HG02759 (cell line): ENCODE measurements around the gene LRRTM2.

ENCODE experiments used
- ATAC-seq: cut with Tn5 transposase; IDR thresholded peaks from one replicate; pipeline ENCODE4 v1.9.1; 2021; ENCODE audit warnings: mild to moderate bottlenecking, moderate library complexity; ENCODE audit not compliant: unreplicated experiment

Gene LRRTM2

GRCh38 chr5:138884094-138884493 is 9.0 kb upstream of the LRRTM2 start:
- no peak for ATAC-seq

DNA sequence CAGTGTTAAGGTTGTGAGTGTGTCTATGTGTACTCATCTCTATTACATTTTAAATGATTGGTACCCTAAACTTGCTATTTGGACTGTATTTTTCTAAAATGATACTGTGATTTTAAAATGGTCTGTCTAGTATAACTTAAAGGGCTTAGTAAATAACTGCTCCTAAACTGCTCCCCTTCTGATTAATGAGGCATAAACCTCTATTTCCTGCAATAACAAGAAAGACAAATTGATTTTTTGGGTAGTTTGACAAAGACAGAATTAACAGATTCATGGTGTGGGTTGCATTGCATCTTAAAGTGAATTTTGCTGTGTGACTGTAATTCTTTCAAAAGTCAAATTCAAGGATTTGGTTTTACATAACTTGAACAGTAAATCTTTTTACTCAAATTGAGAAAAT is 8.1 kb upstream of the LRRTM2 start:
- no peak for ATAC-seq

DNA sequence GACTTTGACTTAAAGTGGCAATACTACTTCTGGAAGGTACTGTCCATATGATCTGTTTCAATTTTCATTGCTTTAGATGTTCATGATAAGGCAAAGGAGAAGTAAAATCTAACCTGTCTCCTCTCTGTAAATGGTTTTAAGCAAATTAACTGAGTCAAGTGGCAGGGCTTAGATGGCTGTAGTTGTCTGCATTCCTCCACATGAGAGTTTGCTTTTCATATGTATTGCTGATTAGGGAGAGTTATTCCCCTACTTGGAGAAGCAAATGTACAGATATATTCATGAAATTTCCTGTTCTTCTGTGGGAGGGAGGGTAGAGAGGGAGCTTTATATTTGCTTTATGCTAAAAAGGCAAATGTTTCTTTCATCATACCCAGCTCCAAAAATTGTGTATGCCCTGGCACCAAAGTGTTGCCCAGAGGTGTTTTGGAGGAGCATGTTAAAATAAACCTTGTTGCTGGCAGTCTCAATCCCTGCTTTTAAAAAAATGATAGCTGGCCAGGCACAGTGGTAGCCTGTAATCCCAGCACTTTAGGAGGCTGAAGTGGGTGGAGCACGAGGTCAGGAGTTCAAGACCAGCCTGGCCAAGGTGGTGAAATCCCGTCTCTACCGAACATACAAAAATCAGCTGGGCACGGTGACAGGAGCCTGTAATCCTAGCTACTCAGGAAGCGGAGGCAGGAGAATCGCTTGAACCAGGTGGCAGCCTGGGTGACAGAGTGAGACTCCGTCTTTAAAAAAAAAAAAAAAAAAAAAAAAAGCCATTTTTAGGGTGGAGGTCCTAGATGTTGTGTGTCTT is 3.5 kb upstream of the LRRTM2 start:
- ATAC-seq, result no peak

DNA sequence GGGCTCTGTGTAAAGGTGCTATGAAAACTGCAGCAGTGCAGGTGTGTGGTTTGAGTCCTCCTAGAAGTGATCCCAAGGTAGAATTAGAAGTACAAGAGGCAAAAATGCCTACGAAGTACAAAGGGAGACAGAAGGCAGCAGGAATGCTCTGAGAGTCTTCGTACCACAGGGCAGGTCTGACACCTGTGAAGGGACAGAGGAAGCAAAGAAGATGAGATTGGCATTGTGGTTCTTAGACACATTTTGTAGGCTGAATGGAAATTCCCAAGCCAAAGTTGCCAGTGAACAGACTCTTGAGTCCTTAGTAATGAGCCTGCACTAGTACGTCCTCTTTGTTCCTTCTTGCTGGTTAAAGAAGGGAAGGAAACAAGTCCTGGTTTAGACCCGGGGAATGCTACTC is 1.7 kb upstream of the LRRTM2 start:
- ATAC-seq, result no peak

- ATAC-seq, result no peak
Measured at GRCh38 chr5:138875946-138876345, 811 bp upstream of the LRRTM2 start.

GRCh38 chr5:138875552-138875875 is 379 bp upstream of the LRRTM2 start:
- no peak for ATAC-seq

DNA sequence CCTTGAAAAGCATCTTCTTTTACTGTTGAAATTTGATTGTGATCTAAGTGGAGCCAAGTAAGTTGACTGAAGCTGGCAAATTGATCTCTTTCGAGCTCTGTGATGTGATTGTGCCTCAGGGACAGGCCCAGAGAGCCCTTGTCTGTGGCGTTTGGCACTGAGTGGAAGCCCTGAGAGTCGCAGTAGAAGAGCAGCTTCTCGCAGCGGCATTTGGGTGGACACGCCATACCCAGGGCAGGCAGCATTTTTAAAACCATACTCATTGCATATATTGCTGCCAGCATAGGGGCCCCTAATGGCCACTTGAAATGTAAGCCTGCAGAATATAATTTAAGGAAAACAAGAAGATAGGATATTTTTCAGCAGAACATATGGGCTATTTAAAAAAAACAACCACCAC is 894 bp downstream of the LRRTM2 start:
- no peak for ATAC-seq

GRCh38 chr5:138873466-138874221 is 1.5 kb downstream of the LRRTM2 start:
- ATAC-seq, result no peak

- no peak for ATAC-seq
Measured at GRCh38 chr5:138872841-138873465, 2.2 kb downstream of the LRRTM2 start.

GRCh38 chr5:138870611-138871010 is 4.5 kb downstream of the LRRTM2 start:
- no peak for ATAC-seq

DNA sequence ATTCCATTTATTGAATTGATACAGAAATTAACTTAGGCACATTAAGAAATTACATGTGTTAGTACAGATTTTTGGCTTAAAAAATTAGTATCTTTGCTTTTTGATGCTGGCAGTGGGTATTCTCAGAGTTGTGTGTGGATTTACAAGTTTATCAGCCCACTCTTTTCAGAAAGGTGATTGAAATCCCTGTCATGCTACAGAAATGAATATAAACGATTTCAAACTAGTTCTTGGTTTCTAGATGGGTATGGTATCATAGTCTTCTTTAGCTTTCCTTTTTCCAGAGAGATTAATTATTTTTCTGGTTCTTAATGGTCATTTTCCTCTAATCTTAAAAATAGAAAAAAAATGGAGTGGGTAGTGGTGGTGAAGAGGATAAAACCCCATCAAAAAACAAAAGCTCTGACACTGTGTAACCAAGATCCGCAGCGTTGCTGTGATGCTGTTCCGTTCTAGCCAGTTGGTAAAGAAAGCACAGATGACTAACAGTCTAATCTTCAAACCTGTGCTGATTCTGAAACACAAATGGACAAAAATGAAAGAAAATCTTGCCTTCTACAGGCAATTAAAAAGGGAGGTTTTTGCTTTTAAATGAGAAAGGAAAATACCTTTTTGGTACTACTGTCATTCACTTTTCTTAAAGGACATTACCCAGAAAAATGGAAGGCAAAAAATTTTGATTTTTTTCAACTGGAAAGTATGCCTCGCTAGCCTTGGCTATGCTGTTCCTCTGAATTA is 5.2 kb downstream of the LRRTM2 start:
- no peak for ATAC-seq

DNA sequence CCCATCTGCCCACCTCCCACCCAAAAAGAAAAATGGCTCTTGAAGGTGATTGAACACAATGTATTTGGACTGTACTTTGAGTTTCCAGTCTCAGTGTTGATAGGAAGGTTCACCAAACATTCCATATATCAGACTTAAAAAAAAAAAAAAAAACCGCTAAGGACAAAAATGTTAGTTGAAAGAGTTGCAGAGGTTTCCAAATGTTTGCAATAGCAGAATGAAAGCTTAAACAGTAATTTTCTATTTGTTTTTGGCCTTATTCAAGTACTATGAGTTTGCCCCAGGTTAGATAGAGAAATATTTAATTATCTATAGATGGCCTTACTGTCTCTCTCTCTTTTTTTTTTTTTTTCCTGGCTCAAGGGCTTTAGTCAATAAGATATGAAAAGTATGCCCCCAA is 6.1 kb downstream of the LRRTM2 start:
- ATAC-seq, result no peak

- ATAC-seq, result no peak
Measured at GRCh38 chr5:138867011-138867410, 8.1 kb downstream of the LRRTM2 start.

GRCh38 chr5:138853132-138853531 is 22.0 kb downstream of the LRRTM2 start:
- ATAC-seq, result no peak

DNA sequence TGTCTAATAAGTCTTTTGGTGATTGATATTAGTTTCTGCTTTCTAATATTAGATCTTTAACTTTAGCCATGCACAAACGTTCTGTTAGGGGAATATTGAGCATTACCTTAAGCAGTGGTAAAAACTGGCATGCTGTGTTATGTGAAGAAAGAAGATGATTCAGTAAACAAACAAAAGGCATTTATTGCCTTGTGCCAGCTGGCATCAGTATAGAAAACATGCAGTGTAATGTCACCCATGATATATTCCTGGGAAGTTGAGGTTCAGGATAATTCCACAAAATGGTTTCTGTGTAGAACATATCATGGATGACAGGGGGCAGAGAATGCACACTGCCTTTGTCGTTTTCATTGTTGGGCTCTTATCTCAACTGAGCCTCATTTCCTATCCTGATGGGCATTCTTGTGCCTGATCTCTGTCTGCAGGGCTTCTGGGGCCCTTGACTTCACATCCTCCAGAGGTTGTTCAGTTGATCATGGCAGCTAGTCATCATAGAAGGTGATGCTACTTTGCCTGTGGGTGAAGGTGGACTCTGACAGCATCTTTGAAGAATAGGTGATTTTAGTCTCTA is 24.2 kb downstream of the LRRTM2 start:
- ATAC-seq, result no peak

DNA sequence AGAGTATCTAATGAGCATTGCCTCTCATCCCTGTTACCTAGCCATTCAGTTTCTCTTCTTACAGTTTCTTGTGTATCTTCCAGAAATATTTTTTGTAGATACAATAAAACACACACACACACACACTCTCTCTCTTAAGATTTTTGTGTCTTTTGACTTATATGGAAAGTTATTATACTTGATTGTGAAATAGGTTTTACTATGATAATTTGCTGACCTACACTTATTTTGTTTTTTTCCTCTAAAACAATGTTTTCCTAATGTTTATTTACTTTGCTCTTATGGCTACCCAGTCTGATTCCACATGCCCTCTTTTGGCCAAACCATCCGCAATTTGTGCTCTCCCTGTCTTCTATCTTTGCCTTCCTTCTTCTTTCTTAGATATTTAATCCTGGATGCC is 25.3 kb downstream of the LRRTM2 start:
- no peak for ATAC-seq

DNA sequence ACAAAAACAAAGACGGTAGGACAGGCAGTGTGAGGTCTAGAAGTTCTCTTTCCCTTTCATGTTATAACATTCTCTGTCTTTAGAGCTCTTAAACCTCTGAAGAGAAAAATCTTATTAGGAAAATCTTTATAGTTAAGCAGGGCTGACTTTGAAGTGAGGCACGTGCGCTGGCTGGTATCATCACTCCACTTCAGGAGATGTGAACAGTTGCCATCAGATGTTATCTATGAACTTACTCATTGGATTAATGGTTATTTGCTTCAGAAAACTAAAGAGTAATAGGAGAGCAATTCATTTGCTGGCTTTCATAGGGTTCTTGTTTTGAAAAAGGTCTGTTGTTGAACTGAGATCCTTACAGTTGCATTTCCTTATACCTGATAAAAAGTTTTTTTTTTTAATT is 25.7 kb downstream of the LRRTM2 start:
- no peak for ATAC-seq

DNA sequence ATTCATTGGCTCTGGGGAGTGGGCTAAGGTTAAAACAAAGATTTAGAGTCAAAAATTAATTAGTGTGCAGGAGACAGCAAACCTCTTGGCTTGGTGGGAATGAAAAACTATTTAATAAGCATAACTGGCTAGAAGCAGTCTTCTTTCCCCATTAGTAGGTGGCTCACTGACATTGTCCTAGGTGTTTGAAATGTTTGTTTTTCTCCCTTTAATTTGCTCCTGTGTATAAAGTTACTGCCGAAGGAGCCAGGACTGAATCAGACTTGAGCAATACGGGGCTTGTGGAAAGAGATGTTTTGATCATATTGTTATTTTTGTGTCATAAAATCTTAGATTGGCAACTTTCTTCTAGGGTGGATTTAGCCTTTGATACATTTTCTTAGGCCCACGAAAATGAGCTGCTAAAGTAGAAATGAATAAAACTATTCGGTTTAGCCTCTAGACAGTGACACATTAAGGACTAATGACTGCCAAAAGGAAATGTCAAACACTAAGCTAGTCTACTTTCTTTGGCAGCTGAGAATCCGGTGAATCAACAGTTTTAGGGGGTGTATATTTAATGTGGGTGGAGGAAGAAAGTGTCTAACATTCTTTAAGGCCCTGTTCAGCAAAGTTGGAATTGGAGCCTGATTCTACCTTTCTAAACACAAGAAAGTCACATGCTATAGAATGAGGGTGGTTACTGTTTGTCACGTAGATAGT is 30.2 kb downstream of the LRRTM2 start:
- no peak for ATAC-seq

DNA sequence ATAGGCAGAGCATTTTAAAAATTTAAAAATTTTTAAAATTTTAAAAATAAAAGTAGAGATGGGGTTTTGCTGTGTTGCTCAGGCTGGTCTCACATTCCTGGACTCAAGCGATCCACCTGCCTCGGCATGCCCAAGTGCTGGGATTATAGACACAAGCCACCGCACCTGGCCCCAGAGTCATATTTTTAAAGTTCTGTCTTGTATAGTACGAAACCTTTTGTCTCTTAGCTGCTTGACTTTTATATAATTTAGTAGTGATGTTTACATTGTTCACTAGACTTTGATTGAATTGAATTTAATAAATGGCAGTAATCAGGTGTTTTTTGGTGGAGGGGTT is 31.0 kb downstream of the LRRTM2 start:
- no peak for ATAC-seq

- ATAC-seq, result no peak
Measured at GRCh38 chr5:138843316-138844124, 31.6 kb downstream of the LRRTM2 start.
